GM23248 (cell line): ENCODE results near the gene DCAF7.

Experiments
- EZH2 ChIP-seq: fragments of 200-600 bp; sonication (generic); IDR thresholded peaks from 2 replicates; pipeline ENCODE4 v1.6.1; 2018; ENCODE audit warnings: antibody characterized with exemption, mild to moderate bottlenecking; ENCODE audit not compliant: insufficient read depth, poor library complexity, severe bottlenecking
- EZH2phosphoT487 ChIP-seq: fragments of 200-600 bp; sonication (generic); IDR thresholded peaks from 2 replicates; pipeline ENCODE4 v1.6.1; 2018; ENCODE audit warnings: antibody characterized with exemption, moderate library complexity, mild to moderate bottlenecking, low read depth; ENCODE audit not compliant: insufficient read depth

DNA sequence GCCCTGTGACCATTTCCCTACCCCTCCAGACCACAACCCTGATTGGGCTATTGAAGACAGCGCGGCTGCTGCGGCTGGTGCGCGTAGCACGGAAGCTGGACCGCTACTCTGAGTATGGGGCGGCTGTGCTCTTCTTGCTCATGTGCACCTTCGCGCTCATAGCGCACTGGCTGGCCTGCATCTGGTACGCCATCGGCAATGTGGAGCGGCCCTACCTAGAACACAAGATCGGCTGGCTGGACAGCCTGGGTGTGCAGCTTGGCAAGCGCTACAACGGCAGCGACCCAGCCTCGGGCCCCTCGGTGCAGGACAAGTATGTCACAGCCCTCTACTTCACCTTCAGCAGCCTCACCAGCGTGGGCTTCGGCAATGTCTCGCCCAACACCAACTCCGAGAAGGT lies 14.6 kb upstream of the DCAF7 start:
- TF ChIP-seq EZH2phosphoT487 (no peak), EZH2 (no peak)
